IPS DF 6.9 (cell line): ENCODE data around the gene GALNT12.

Experiments
- DNase-seq: peaks from one replicate; pipeline ENCODE4 v3.0.0-alpha.2; 2013; ENCODE audit warnings: low read depth, low spot score
- H3K27ac ChIP-seq: one replicate; pipeline ENCODE4 v1.5.1; 2013; ENCODE audit warnings: low read length, control low read depth
- H3K27me3 ChIP-seq: 2 replicates; pipeline ENCODE4 v1.6.1; 2013; ENCODE audit warnings: mild to moderate bottlenecking, low read length; ENCODE audit not compliant: control insufficient read depth, insufficient read depth
- H3K36me3 ChIP-seq: 2 replicates; pipeline ENCODE4 v1.6.1; 2013; ENCODE audit warnings: low read length; ENCODE audit not compliant: control insufficient read depth, insufficient read depth
- H3K4me1 ChIP-seq: 2 replicates; pipeline ENCODE4 v1.6.1; 2013; ENCODE audit warnings: low read length; ENCODE audit not compliant: control insufficient read depth, insufficient read depth
- H3K4me3 ChIP-seq: 2 replicates; pipeline ENCODE4 v1.5.1; 2013; ENCODE audit warnings: mild to moderate bottlenecking, low read length
- H3K9me3 ChIP-seq: 2 replicates; pipeline ENCODE4 v1.6.1; 2013; ENCODE audit warnings: low read length, inconsistent platforms; ENCODE audit not compliant: control insufficient read depth, insufficient read depth
- WGBS: extraction: QIAGEN DNeasy Blood & Tissue Kit; methylation state at CpG from one replicate; pipeline ENCODE4 v1.1.7; 2013; ENCODE audit warnings: mixed read lengths, missing lambda C conversion rate; ENCODE audit not compliant: insufficient read length, insufficient coverage; 5-methylcytosine and 5-hydroxymethylcytosine counted together

GALNT12 gene

GRCh38 chr9:98807070-98807813 is at the start of gene GALNT12:
GALNT12 (plus strand) TSS chr9:98807670; CDS start chr9:98807699, 29 bp downstream.
- Histone ChIP-seq H3K36me3 (no peaks in the 10 kb centered on the region), H3K27ac (no peak within 1 kb of the TSS), H3K27me3 (no peaks in the 10 kb centered on the region), H3K4me3 (peak within 1 kb of the TSS; percentile 78), H3K9me3 (no peaks in the 10 kb centered on the region), H3K4me1 (peaks cover 9% of the 10 kb centered on the region)
- DNase-seq, result no peak
- WGBS, result no CpG with 5 or more reads among the region's 51 CpGs

GRCh38 chr9:98760231-98760630 is 47.2 kb upstream of the GALNT12 start:
- Histone ChIP-seq H3K4me1 (no peaks in the 10 kb centered on the region), H3K4me3 (no peak overlapping the region), H3K27me3 (no peaks in the 10 kb centered on the region), H3K36me3 (no peaks in the 10 kb centered on the region; the same call in 1 of the 2 replicates), H3K9me3 (no peaks in the 10 kb centered on the region; the same call in 1 of the 2 replicates), H3K27ac (no peak overlapping the region)
- no peak for DNase-seq

- Histone ChIP-seq H3K27ac (no peak overlapping the region), H3K4me3 (no peak overlapping the region), H3K4me1 (no peaks in the 10 kb centered on the region), H3K9me3 (no peaks in the 10 kb centered on the region; the same call in 1 of the 2 replicates), H3K27me3 (no peaks in the 10 kb centered on the region), H3K36me3 (peaks cover 7% of the 10 kb centered on the region)
- WGBS, result no CpG with 5 or more reads among the region's 3 CpGs
- no peak for DNase-seq
Observed at GRCh38 chr9:98763986-98764745, 43.3 kb upstream of the GALNT12 start.

GRCh38 chr9:98765256-98765655 is 42.2 kb upstream of the GALNT12 start:
- DNase-seq, result no peak
- H3K36me3 ChIP-seq, result peaks cover 9% of the 10 kb centered on the region
- no peaks in the 10 kb centered on the region for H3K27me3 ChIP-seq
- H3K4me3 ChIP-seq, result no peak overlapping the region
- H3K4me1 ChIP-seq, result no peaks in the 10 kb centered on the region
- no peak overlapping the region for H3K27ac ChIP-seq
- WGBS, result 100% methylated on average over 1 of the region's 1 CpG
- H3K9me3 ChIP-seq, result no peaks in the 10 kb centered on the region

- no peak overlapping the region for H3K4me3 ChIP-seq
- no peak overlapping the region for H3K27ac ChIP-seq
- no peaks in the 10 kb centered on the region for H3K27me3 ChIP-seq
- no peak for DNase-seq
- no peaks in the 10 kb centered on the region for H3K9me3 ChIP-seq
- H3K4me1 ChIP-seq, result no peaks in the 10 kb centered on the region
- peaks cover 20% of the 10 kb centered on the region for H3K36me3 ChIP-seq
- no CpG with 5 or more reads among the region's 2 CpGs for WGBS
Observed at GRCh38 chr9:98766586-98766985, 40.9 kb upstream of the GALNT12 start.

GRCh38 chr9:98767196-98767595 is 40.3 kb upstream of the GALNT12 start:
- Histone ChIP-seq H3K27me3 (no peaks in the 10 kb centered on the region), H3K9me3 (no peaks in the 10 kb centered on the region), H3K27ac (no peak overlapping the region), H3K4me3 (no peak overlapping the region), H3K36me3 (peaks cover 25% of the 10 kb centered on the region), H3K4me1 (no peaks in the 10 kb centered on the region)
- WGBS, result no CpG with 5 or more reads among the region's 3 CpGs
- DNase-seq, result no peak

- no peaks in the 10 kb centered on the region for H3K27me3 ChIP-seq
- no peaks in the 10 kb centered on the region for H3K4me1 ChIP-seq
- no peaks in the 10 kb centered on the region for H3K9me3 ChIP-seq
- no peak for DNase-seq
- H3K27ac ChIP-seq, result no peak overlapping the region
- no CpG with 5 or more reads among the region's 7 CpGs for WGBS
- H3K4me3 ChIP-seq, result no peak overlapping the region
- peaks cover 32% of the 10 kb centered on the region for H3K36me3 ChIP-seq
Observed at GRCh38 chr9:98767915-98768314, 39.6 kb upstream of the GALNT12 start.

GRCh38 chr9:98768344-98768743 is 39.1 kb upstream of the GALNT12 start:
- Histone ChIP-seq H3K27ac (no peak overlapping the region), H3K27me3 (no peaks in the 10 kb centered on the region), H3K4me1 (no peaks in the 10 kb centered on the region), H3K9me3 (no peaks in the 10 kb centered on the region), H3K36me3 (peaks cover 37% of the 10 kb centered on the region), H3K4me3 (no peak overlapping the region)
- DNase-seq, result no peak
- no CpG with 5 or more reads among the region's 9 CpGs for WGBS

- H3K36me3 ChIP-seq, result peaks cover 37% of the 10 kb centered on the region
Observed at GRCh38 chr9:98770717-98771116, 36.8 kb upstream of the GALNT12 start.

GRCh38 chr9:98771209-98771874 is 36.1 kb upstream of the GALNT12 start:
- no peaks in the 10 kb centered on the region for H3K4me1 ChIP-seq
- no peaks in the 10 kb centered on the region for H3K9me3 ChIP-seq
- H3K27ac ChIP-seq, result no peak overlapping the region
- no peak for DNase-seq
- WGBS, result no CpG with 5 or more reads among the region's 15 CpGs
- no peaks in the 10 kb centered on the region for H3K27me3 ChIP-seq
- H3K36me3 ChIP-seq, result peaks cover 37% of the 10 kb centered on the region
- no peak overlapping the region for H3K4me3 ChIP-seq

More at GRCh38 chr9:98770717-98771116, 36.8 kb upstream of the GALNT12 start:
- H3K4me3 ChIP-seq, result no peak overlapping the region
- H3K27me3 ChIP-seq, result no peaks in the 10 kb centered on the region
- no peak overlapping the region for H3K27ac ChIP-seq
- DNase-seq, result no peak
- H3K4me1 ChIP-seq, result no peaks in the 10 kb centered on the region
- H3K9me3 ChIP-seq, result no peaks in the 10 kb centered on the region
- no CpG with 5 or more reads among the region's 10 CpGs for WGBS
